Neural cell (in vitro differentiated cells): ENCODE measurements around the gene AHCTF1. TPM values are rescaled to one million over a fixed set of nuclear protein-coding genes. Genes with fewer than 3 reads are reported as not detected.

ENCODE experiments used
- H2AFZ ChIP-seq: fragments of 200-600, 300-800 bp; sonication (generic), shearing (Covaris generic); 2 replicates; pipeline ENCODE4 v1.6.0; 2014; ENCODE audit warnings: low read depth, mild to moderate bottlenecking, antibody characterized with exemption, low read length, moderate library complexity
- H3F3A ChIP-seq: fragments of 200-600 bp; shearing (Covaris generic); 2 replicates; pipeline ENCODE4 v1.6.1; 2016; ENCODE audit warnings: mild to moderate bottlenecking, moderate library complexity, mixed read lengths, antibody characterized with exemption, low read length; ENCODE audit not compliant: insufficient read depth, poor library complexity, severe bottlenecking
- H3K27ac ChIP-seq: fragments of 200-600, 300-800 bp; sonication (generic), shearing (Covaris generic); 2 replicates; pipeline ENCODE4 v1.5.1; 2014; ENCODE audit warnings: mild to moderate bottlenecking, low read length, moderate library complexity
- H3K27me3 ChIP-seq: fragments of 300-800, 200-600 bp; sonication (generic), shearing (Covaris generic); 2 replicates; pipeline ENCODE4 v1.6.0; 2014; ENCODE audit warnings: mild to moderate bottlenecking, low read depth, low read length, moderate library complexity; ENCODE audit not compliant: insufficient read depth
- H3K36me3 ChIP-seq: fragments of 300-800, 200-600 bp; sonication (generic), shearing (Covaris generic); 2 replicates; pipeline ENCODE4 v1.5.1; 2014; ENCODE audit warnings: mild to moderate bottlenecking, antibody characterized with exemption, low read length, moderate library complexity; ENCODE audit not compliant: insufficient read depth
- H3K4me2 ChIP-seq: fragments of 300-800, 200-600 bp; sonication (generic), shearing (Covaris generic); 2 replicates; pipeline ENCODE4 v1.6.0; 2014; ENCODE audit warnings: mild to moderate bottlenecking, low read length
- H3K4me3 ChIP-seq: fragments of 300-800, 200-600 bp; sonication (generic), shearing (Covaris generic); 2 replicates; pipeline ENCODE4 v1.5.1; 2014; ENCODE audit warnings: mild to moderate bottlenecking, low read length, moderate library complexity
- H3K79me2 ChIP-seq: fragments of 200-600 bp; shearing (Covaris generic); replicated peaks from 2 replicates; pipeline ENCODE4 v1.6.0; 2014; ENCODE audit warnings: mild to moderate bottlenecking, low read length, moderate library complexity; ENCODE audit not compliant: insufficient read depth
- H3K9ac ChIP-seq: fragments of 300-800, 200-600 bp; sonication (generic), shearing (Covaris generic); 2 replicates; pipeline ENCODE4 v1.6.1; 2016; ENCODE audit warnings: mild to moderate bottlenecking, low read length, mixed read lengths
- H3K9me2 ChIP-seq: fragments of 200-600 bp; shearing (Covaris generic); 2 replicates; pipeline ENCODE4 v1.6.1; 2016; ENCODE audit warnings: mild to moderate bottlenecking, low read length, mixed read lengths; ENCODE audit not compliant: insufficient read depth
- H3K9me3 ChIP-seq: fragments of 200-600, 300-800 bp; sonication (generic), shearing (Covaris generic); 2 replicates; pipeline ENCODE4 v1.6.1; 2016; ENCODE audit warnings: mild to moderate bottlenecking, mixed run types, low read length, moderate library complexity, mixed read lengths
- H4K20me1 ChIP-seq: fragments of 200-600 bp; shearing (Covaris generic); 2 replicates; pipeline ENCODE4 v1.6.1; 2016; ENCODE audit warnings: mild to moderate bottlenecking, mixed run types; ENCODE audit not compliant: insufficient read depth
- EP300 ChIP-seq: fragments of 450-650 bp; conservative IDR thresholded peaks from 2 replicates; pipeline ENCODE4 v1.6.1; 2014; ENCODE audit warnings: antibody characterized with exemption, mild to moderate bottlenecking, moderate library complexity; ENCODE audit not compliant: poor library complexity, severe bottlenecking
- EZH2 ChIP-seq: fragments of 200-600, 300-800 bp; shearing (Covaris generic), sonication (generic); IDR thresholded peaks from 2 replicates; pipeline ENCODE4 v1.6.1; 2014; ENCODE audit warnings: antibody characterized with exemption, low read length, borderline replicate concordance, mild to moderate bottlenecking; ENCODE audit not compliant: insufficient read depth, poor library complexity, severe bottlenecking
- MXI1 ChIP-seq: fragments of 450-650 bp; conservative IDR thresholded peaks from 2 replicates; pipeline ENCODE4 v1.6.1; 2014; ENCODE audit warnings: antibody characterized with exemption, mild to moderate bottlenecking; ENCODE audit not compliant: poor library complexity, severe bottlenecking
- POLR2AphosphoS5 ChIP-seq: IDR thresholded peaks from 2 replicates; pipeline ENCODE4 v1.6.1; 2012
- RAD21 ChIP-seq: fragments of 450-650 bp; conservative IDR thresholded peaks from 2 replicates; pipeline ENCODE4 v1.6.1; 2014; ENCODE audit warnings: antibody characterized with exemption, mild to moderate bottlenecking, moderate library complexity
- REST ChIP-seq: IDR thresholded peaks from 2 replicates; pipeline ENCODE4 v1.6.1; 2012; ENCODE audit warnings: borderline replicate concordance
- SMC3 ChIP-seq: fragments of 450-650 bp; conservative IDR thresholded peaks from 2 replicates; pipeline ENCODE4 v1.6.1; 2014; ENCODE audit warnings: antibody characterized with exemption, mild to moderate bottlenecking, moderate library complexity; ENCODE audit not compliant: poor library complexity
- TAF1 ChIP-seq: IDR thresholded peaks from 2 replicates; pipeline ENCODE4 v1.6.1; 2012; ENCODE audit warnings: low read depth
- polyA plus RNA-seq: library from polyadenylated mRNA; depleted of rRNA; stranded (reverse); fragments of >200 nt; gene quantifications from 2 replicates; pipeline ENCODE4 v1.2.3, GENCODE V29; 2014
- TF ChIP-seq, protein P1 (sequence below): fragments of 450-650 bp; IDR thresholded peaks from 2 replicates; pipeline ENCODE4 v1.5.1; 2014; ENCODE audit warnings: antibody characterized with exemption, mild to moderate bottlenecking, moderate library complexity; ENCODE audit not compliant: poor library complexity, severe bottlenecking

The AHCTF1 gene
- polyA plus RNA-seq, 1 donor from 2014 or later = 27.1 TPM

GRCh38 chr1:246791303-246791918 lies 140.3 kb downstream of the AHCTF1 start:
- H3K4me3 ChIP-seq = no peak overlapping the region
- H3K9me3 ChIP-seq = no peaks in the 10 kb centered on the region
- H3K36me3 ChIP-seq = no peaks in the 10 kb centered on the region
- H3K9ac ChIP-seq = no peak overlapping the region
- no peak for TF ChIP-seq TAF1
- TF ChIP-seq EP300 = no peak
- no peak for TF ChIP-seq POLR2AphosphoS5
- TF ChIP-seq RAD21 = no peak
- TF ChIP-seq REST = no peak
- TF ChIP-seq SMC3 = no peak
- TF ChIP-seq, protein P1, sequence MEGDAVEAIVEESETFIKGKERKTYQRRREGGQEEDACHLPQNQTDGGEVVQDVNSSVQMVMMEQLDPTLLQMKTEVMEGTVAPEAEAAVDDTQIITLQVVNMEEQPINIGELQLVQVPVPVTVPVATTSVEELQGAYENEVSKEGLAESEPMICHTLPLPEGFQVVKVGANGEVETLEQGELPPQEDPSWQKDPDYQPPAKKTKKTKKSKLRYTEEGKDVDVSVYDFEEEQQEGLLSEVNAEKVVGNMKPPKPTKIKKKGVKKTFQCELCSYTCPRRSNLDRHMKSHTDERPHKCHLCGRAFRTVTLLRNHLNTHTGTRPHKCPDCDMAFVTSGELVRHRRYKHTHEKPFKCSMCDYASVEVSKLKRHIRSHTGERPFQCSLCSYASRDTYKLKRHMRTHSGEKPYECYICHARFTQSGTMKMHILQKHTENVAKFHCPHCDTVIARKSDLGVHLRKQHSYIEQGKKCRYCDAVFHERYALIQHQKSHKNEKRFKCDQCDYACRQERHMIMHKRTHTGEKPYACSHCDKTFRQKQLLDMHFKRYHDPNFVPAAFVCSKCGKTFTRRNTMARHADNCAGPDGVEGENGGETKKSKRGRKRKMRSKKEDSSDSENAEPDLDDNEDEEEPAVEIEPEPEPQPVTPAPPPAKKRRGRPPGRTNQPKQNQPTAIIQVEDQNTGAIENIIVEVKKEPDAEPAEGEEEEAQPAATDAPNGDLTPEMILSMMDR = no peak
- TF ChIP-seq EZH2 = no peak
- TF ChIP-seq MXI1 = no peak
- no peaks in the 10 kb centered on the region for H3F3A ChIP-seq
- H3K27ac ChIP-seq = no peak overlapping the region
- no peaks in the 10 kb centered on the region for H3K79me2 ChIP-seq
- no peaks in the 10 kb centered on the region for H3K27me3 ChIP-seq
- H3K4me2 ChIP-seq = no peak overlapping the region
- no peaks in the 10 kb centered on the region for H4K20me1 ChIP-seq
- H2AFZ ChIP-seq = no peak overlapping the region
- no peaks in the 10 kb centered on the region for H3K9me2 ChIP-seq

GRCh38 chr1:246790833-246791232 lies 140.9 kb downstream of the AHCTF1 start:
- Histone ChIP-seq H3K4me2 (no peak overlapping the region), H3F3A (no peaks in the 10 kb centered on the region), H3K9me3 (no peaks in the 10 kb centered on the region), H3K27ac (no peak overlapping the region), H3K79me2 (no peaks in the 10 kb centered on the region), H3K36me3 (no peaks in the 10 kb centered on the region), H2AFZ (no peak overlapping the region), H4K20me1 (no peaks in the 10 kb centered on the region), H3K9me2 (no peaks in the 10 kb centered on the region), H3K9ac (no peak overlapping the region), H3K4me3 (no peak overlapping the region), H3K27me3 (no peaks in the 10 kb centered on the region)
- TF ChIP-seq POLR2AphosphoS5 (no peak), TAF1 (no peak), REST (no peak), SMC3 (no peak), EP300 (no peak), RAD21 (no peak), MXI1 (no peak), EZH2 (no peak)
- TF ChIP-seq, protein P1 = no peak
